ENCODE measurements around the gene IZUMO1R.
A peak's percentile ranks its signal among the peaks of the same experiment; 100 is the strongest.
"Not testable (repeated sequence)": the region's sequence is repeated elsewhere in the genome, so short reads cannot be mapped to it uniquely, and the experiment has no call there.

Gene IZUMO1R

GRCh38 chr11:94303966-94304958 lies at the start of gene IZUMO1R:
TSS of gene IZUMO1R (plus strand) at chr11:94304580. CDS start at chr11:94305637, 1,057 bp downstream.
- no peak for DNase-seq

GRCh38 chr11:94271885-94272372 lies 32.5 kb upstream of the IZUMO1R start:
- DNase-seq = no peak

GRCh38 chr11:94272738-94273313 lies 31.6 kb upstream of the IZUMO1R start:
- DNase-seq = no peak

DNA sequence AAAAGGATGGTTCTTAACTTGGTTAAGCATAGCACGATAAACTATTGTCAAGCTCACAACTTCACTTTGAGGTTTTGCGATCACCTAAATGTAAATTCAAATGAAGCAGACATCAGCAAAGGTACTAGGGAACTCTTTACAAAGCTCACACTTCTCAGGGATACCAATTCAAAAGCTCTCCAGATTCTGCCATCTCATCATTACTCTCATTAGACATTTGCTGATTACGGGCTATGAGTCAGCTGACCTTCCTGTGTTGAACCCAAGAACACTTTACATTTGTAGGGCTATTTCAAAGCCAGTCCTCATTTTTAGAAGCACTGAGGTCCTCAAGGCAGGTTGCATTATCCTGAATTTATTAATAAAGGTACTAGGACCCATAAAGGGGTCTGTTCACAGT lies 28.4 kb upstream of the IZUMO1R start:
- no peak for DNase-seq

- no peak for DNase-seq
Observed at GRCh38 chr11:94276943-94277342, 27.4 kb upstream of the IZUMO1R start.

DNA sequence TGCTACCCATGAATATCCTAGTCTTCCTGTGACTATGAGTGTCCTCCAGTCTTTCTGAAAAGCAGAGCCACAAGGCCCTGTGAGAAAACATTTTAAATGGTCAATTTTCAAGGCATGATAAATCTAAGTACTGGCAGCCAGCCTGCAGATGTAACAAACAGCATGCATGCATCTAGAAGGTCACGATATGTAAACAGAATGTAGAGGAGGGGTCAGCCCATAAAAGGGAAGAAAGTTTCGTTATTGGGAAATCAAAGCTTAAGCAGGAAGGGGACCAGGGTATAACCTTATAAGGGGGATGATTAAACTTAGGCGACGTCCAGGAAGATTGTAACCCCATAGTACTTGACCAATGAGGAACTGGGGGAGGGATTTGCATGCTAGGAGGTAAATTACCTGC lies 26.2 kb upstream of the IZUMO1R start:
- not testable (repeated sequence) for DNase-seq

DNA sequence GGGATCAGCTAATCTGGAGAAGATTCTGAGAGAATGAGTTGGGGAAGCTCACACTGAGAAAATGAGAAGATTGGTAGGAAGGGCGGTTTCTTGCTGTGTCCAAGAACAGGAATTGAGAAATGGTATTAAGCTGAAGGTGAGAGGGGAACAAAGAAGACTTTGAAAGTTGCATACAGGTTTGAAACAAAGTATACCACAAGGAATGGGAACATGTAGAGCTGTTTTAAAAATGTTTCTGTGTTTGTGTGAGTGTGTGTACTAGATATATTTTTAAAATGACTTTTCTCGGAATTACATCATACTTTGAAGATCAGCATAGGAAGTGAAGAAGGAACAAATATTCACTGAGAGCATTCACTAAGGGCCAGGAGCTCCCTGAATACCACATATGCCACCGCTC lies 24.4 kb upstream of the IZUMO1R start:
- DNase-seq = no peak

- no peak for DNase-seq
Observed at GRCh38 chr11:94281324-94281723, 23.1 kb upstream of the IZUMO1R start.

DNA sequence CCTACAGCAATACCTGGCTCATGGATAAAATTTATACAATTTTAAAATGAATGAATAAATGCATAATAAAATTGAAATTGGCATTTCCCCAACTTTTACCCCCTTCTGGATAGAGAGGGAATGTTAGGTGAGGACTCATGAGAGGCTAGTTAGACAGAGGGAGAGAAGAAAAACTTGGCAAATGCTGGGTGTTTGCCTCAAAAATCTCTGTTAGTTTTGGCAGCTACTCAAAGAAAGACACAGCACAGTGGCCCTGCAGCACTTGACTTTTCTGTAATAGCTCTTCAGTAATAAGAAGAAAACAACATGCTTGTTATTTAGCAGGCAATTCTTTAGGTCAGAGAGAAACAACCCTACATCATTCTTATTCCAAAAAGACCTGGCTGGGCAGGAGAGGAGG lies 20.7 kb upstream of the IZUMO1R start:
- no peak for DNase-seq

- DNase-seq = no peak
Observed at GRCh38 chr11:94295534-94295933, 8.8 kb upstream of the IZUMO1R start.

DNA sequence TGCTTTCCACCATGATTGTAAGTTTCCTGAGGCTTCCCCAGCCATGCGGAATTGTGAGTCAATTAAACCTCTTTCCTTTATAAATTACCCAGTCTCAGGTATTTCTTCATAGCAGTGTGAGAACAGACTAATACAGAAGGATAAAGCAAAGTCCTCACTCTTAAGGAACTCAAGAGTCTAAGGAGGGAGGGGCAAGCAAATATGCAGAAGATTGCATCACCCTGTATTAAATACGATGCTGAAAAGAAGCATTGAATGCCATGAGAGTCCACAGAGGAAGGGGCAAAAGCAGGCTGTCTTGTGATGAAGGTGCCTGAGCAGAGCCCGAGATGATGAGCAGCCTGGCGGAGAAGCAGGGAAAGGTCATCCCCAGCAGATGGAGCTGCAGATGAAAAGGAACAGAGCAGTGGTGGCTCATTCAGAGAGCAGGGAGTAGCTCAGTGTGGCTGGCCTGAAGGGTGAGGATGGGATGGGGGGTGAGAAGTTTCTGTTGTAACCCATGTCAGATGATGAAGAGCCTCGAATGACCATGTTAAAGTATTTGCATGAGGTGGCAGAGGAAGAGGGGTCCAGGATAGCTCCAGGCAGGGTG lies 6.3 kb upstream of the IZUMO1R start:
- DNase-seq = no peak

DNA sequence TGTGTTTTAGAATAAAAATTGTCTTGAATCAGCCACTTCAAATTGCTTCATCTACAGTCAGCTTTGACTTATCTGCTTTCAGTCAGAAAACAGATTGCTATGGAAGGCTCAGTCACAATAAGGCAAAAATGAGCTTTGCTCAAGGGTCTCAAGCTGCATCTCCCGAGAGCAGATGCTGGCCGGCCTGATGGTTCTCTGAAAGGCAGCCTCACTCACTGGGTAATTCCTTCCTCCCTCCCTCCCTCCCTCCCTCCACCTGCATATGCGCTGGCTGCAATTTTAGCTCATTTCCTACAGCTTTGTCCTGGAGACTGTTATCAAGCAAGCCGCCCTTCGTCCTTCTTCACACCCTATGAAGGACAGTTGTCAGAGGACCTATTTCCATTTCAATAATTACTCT lies 1.6 kb upstream of the IZUMO1R start:
- DNase-seq = no peak

DNA sequence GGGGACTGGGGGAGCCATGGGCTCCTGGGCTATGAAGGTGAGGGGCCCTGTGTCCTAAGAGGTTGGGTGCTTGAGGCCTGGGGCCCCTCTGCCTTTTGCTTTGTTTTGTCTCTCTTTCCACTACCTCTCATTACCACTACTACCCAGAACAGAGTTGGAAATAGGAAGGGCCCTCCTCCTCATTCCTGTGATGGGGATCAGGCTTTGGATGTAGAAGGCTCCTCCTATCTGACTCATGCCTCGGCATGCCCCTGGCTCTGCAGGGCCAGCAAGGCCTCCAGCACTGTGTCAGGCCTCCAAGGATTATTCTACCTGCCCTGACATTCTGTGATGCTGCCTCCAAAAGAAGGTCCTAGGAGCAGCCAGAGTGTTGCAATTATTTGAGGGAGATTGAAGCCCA lies 766 bp downstream of the IZUMO1R start:
- DNase-seq = no peak

GRCh38 chr11:94307101-94307791 lies 2.9 kb downstream of the IZUMO1R start:
- DNase-seq = no peak

DNA sequence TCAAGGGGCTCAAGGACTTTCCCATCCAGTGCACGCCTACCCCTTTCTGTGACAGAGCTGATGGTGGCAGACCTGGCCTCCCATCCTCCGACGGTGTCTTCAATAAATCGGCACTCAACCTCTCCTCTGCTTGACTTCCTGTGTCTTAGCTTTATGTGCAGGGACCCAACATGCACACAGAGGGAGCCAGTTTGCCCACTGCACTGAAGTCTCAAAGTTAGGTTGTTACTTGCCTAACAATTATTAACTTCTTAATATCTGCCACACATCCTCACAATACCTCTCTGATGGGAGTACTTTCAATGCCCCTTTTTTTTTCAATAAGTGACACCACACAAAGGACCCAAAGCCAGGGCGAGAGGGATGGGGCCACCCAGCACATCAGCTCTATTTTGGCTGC lies 3.6 kb downstream of the IZUMO1R start:
- DNase-seq = no peak

DNA sequence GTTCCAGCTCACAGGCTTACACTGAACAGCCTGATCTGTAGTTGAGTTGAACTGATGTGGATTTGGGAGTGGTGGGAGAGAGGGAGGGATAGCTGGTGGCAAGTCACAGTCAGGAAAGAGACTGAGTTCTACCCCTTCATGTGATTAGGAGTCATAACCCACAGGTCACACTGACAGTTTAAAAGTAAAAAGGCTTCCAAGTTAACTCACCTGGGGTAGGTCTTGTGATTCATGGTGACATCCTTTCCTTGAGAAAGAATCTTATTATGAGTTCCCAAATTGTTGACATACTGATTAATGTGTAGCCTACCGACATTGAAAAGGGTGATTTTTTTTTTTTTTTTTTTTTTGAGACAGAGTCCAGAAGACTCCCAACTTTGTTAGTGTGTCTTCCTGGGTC lies 5.4 kb downstream of the IZUMO1R start:
- DNase-seq = no peak

DNA sequence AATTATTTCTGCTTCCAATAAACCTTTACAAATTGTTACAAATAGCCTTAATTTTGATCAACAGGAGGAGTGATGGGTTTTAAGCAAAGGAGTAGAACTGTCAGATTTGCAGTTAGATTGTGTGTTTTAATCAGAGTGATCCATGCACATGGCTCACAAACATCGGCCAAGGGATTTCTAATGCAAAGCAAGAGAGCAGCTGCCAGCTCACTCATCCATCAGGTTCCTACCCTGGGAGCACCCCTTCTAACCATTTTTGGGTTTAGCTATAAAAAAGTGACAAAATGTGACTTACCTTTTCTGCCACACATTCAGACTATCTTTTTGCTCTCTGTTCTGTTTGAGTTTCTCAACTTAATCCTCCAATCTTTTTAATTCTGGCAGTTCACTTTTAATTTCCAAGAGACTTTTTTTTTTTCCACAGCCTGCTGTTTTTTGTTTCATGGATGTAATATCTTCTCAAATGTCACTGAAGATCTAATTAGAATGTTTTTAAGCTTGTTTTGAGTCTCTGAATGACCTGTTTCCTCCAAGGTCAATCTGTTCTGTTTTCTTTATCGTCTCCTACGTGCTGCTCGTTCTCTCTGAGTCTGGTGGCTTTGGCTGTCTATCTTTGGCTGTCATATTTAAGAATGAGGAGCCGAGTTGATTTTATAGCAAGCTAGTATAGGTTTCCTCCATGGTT lies 6.0 kb downstream of the IZUMO1R start:
- no peak for DNase-seq

DNA sequence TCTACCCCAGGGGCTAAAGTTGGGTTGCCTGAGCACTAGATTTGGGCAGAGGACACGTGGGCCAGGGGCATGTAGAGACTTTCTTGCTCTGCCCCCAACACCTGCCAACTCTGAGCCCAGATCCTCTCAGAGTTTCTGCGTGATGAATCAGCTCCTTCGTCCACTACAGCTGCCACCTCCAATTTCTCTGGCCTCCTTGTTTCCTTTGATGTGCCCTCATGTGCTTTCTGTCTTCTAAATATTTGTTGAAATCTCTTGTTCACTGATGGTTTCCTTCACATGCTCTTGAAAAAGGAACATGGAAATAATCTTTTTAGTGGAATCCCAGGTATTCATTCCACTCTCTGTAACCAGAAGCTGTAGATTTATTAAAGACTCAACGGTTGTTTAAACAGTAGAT lies 8.0 kb downstream of the IZUMO1R start:
- DNase-seq = no peak

DNA sequence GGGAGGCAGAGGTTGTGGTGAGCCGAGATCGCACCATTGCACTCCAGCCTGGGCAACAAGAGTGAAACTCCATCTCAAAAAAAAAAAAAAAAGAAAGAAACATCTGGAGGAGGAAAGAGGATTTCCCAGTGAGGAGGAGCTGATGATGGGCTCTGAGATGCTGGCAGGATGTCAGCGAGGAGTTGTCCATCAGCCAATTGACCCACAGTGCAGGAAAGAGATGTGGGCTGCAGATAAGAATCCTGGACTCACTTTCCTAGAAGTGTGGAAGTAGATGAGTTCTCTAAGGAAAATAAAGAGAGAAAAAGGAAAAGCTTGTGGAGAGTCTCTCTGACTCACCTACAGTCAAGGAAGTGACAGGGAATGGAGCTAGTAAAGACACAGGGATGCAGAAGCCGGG lies 9.7 kb downstream of the IZUMO1R start:
- DNase-seq = no peak

- no peak for DNase-seq
Observed at GRCh38 chr11:94315664-94316063, 11.3 kb downstream of the IZUMO1R start.

- no peak for DNase-seq
Observed at GRCh38 chr11:94322501-94322900, 18.1 kb downstream of the IZUMO1R start.

DNA sequence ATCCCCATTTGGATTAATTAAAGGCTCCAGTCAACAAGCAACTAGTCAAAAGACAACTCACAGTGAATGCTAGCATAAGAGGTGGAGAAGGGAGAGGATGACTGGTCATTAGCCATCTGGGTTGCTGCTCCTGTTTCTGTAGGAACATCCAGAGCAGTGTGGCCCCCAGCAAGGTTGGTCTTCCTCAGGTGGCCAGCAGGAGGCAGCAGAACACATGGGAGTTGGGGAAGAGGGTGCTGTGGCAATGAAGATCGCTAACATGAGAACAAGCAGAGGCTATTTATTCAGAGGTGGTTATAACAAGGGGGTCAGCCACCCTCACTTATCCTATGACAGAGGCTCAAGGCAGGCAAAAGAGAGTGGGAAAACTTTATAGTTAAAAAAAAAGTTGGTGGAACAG lies 21.3 kb downstream of the IZUMO1R start:
- peak; percentile 27 for DNase-seq

GRCh38 chr11:94326947-94327346 lies 22.6 kb downstream of the IZUMO1R start:
- no peak for DNase-seq

All from activated naive CD4-positive, alpha-beta T cell treated with anti-CD3 and anti-CD28 coated beads, Interleukin-2, amount 50 U/mL, for 16 hours (primary cell).